HG03575 (cell line): ENCODE data around the gene HRH3.

Experiments
- ATAC-seq: cut with Tn5 transposase; IDR thresholded peaks from one replicate; pipeline ENCODE4 v1.9.1; 2021; ENCODE audit not compliant: unreplicated experiment, insufficient number of reproducible peaks, low FRiP score; ENCODE audit errors: extremely low read depth

Gene HRH3

GRCh38 chr20:62219992-62220665 is at the start of gene HRH3:
Gene HRH3, minus strand, starts transcription at chr20:62220278. Its CDS starts 308 bp downstream, at chr20:62219970.
- ATAC-seq, result no peak

- ATAC-seq, result no peak
Observed at GRCh38 chr20:62269871-62270270, 49.8 kb upstream of the HRH3 start.

- no peak for ATAC-seq
Observed at GRCh38 chr20:62269378-62269777, 49.3 kb upstream of the HRH3 start.

GRCh38 chr20:62268228-62268900 is 48.3 kb upstream of the HRH3 start:
- no peak for ATAC-seq

GRCh38 chr20:62267543-62267942 is 47.5 kb upstream of the HRH3 start:
- ATAC-seq, result no peak

- no peak for ATAC-seq
Observed at GRCh38 chr20:62266851-62267250, 46.8 kb upstream of the HRH3 start.

- ATAC-seq, result no peak
Observed at GRCh38 chr20:62266340-62266739, 46.3 kb upstream of the HRH3 start.

- ATAC-seq, result no peak
Observed at GRCh38 chr20:62265365-62265764, 45.3 kb upstream of the HRH3 start.

- no peak for ATAC-seq
Observed at GRCh38 chr20:62263396-62263795, 43.3 kb upstream of the HRH3 start.

GRCh38 chr20:62262064-62262463 is 42.0 kb upstream of the HRH3 start:
- ATAC-seq, result no peak

- no peak for ATAC-seq
Observed at GRCh38 chr20:62259294-62259565, 39.2 kb upstream of the HRH3 start.

GRCh38 chr20:62258499-62259293 is 38.6 kb upstream of the HRH3 start:
- ATAC-seq, result no peak

GRCh38 chr20:62255976-62256375 is 35.9 kb upstream of the HRH3 start:
- no peak for ATAC-seq

- no peak for ATAC-seq
Observed at GRCh38 chr20:62254021-62254724, 34.1 kb upstream of the HRH3 start.

- no peak for ATAC-seq
Observed at GRCh38 chr20:62253398-62253797, 33.3 kb upstream of the HRH3 start.

GRCh38 chr20:62252342-62252966 is 32.4 kb upstream of the HRH3 start:
- ATAC-seq, result no peak

- ATAC-seq, result no peak
Observed at GRCh38 chr20:62248890-62249560, 28.9 kb upstream of the HRH3 start.

GRCh38 chr20:62246872-62247652 is 27.0 kb upstream of the HRH3 start:
- ATAC-seq, result no peak
